ENCODE results near the gene PWP2. TPM values are rescaled to one million over a fixed set of nuclear protein-coding genes. Genes with fewer than 3 reads are reported as not detected.

Gene PWP2
- total and polyA plus RNA-seq, 4 donors, result 0.66 to 8.4 (median 2.7) TPM

DNA sequence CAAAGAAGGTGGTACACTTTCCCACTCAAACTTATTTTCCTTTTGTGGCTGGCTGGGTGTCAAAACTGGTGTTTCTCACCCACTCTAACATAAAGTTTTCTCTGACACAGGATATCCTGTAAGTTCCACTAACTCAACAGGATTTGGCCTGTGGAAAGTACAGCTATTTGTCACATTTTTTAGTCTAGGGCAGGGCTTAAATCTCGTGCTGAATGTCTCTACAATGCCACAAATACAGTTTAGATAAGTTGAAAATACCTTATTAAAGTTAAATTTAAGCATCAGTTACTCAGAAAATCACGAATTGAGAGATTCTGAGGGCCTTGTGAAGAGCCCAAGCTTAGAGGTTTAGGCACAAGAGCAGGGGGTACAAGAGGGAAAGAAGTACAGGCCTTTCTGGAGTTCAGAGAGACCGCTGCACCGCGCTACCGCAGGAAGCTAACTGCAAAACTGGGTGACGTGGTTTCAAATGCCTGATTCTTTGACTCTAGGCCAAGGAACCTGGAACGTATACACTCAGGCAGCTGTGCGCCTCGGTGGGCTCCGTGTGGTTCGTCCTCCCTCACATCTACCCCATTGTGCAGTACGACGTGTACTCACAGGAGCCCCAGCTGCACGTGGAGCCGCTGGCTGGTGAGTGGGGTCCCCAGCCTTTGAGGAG, 23.4 kb upstream of the PWP2 start:
- no peak for DNase-seq (ENCODE audit: low spot score)
- H3K9ac ChIP-seq (ENCODE audit: low read depth in 1 of 2, low read length in 2 of 2), result peak overlapping the region in 1 of 2 donors; percentile 39
- peak overlapping the region; percentile 34 to 56 for H3K27ac ChIP-seq (ENCODE audit: low read depth in 1 of 2, low read length in 2 of 2)
- no peaks in the 10 kb centered on the region for H3K27me3 ChIP-seq (ENCODE audit: control insufficient read depth in 4 of 4, insufficient read depth in 4 of 4, low read length in 3 of 4)
- no peaks in the 10 kb centered on the region for H3K9me3 ChIP-seq (ENCODE audit: control insufficient read depth in 4 of 4, low read length in 3 of 4)
- peaks cover 0 to 19% (median 3%) of the 10 kb centered on the region in 4 donors for H3K4me1 ChIP-seq (ENCODE audit: control insufficient read depth in 4 of 4, insufficient read depth in 4 of 4, low read length in 3 of 4)
- WGBS, result 72% methylated on average over 16 of the region's 16 CpGs
- TF ChIP-seq NR2F2 (IDR thresholded peaks at IDR 0.05), result peak; percentile 11
- TF ChIP-seq EGR1 (IDR thresholded peaks at IDR 0.05; ENCODE audit: low read depth in 2 of 2), result no peak
- peak; percentile 18 for TF ChIP-seq SP1 (IDR thresholded peaks at IDR 0.05)
- peaks cover 16 to 45% (median 30%) of the 10 kb centered on the region in 4 donors for H3K36me3 ChIP-seq (ENCODE audit: control insufficient read depth in 4 of 4, insufficient read depth in 3 of 4, low read depth in 1 of 4, low read length in 3 of 4)
- H3K4me3 ChIP-seq (ENCODE audit: low read depth in 1 of 3, low read length in 3 of 3), result no peak overlapping the region

GRCh38 chr21:44084496-44085241, 22.5 kb upstream of the PWP2 start:
- H3K4me3 ChIP-seq (ENCODE audit: low read depth in 1 of 3, low read length in 3 of 3), result no peak overlapping the region
- no peaks in the 10 kb centered on the region for H3K27me3 ChIP-seq (ENCODE audit: control insufficient read depth in 4 of 4, insufficient read depth in 4 of 4, low read length in 3 of 4)
- H3K27ac ChIP-seq (ENCODE audit: low read depth in 1 of 2, low read length in 2 of 2), result peak overlapping the region; percentile 34 to 56
- no peak for DNase-seq (ENCODE audit: low spot score)
- TF ChIP-seq HNF4A (conservative IDR thresholded peaks at IDR 0.05), result no peak
- no peak for TF ChIP-seq GABPA (IDR thresholded peaks at IDR 0.05 in 1 of 2, conservative IDR thresholded peaks at IDR 0.05 in 1 of 2)
- no peak for TF ChIP-seq JUND (IDR thresholded peaks at IDR 0.05)
- no peak for TF ChIP-seq RXRA (IDR thresholded peaks at IDR 0.05)
- TF ChIP-seq, protein P1, sequence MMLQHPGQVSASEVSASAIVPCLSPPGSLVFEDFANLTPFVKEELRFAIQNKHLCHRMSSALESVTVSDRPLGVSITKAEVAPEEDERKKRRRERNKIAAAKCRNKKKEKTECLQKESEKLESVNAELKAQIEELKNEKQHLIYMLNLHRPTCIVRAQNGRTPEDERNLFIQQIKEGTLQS (IDR thresholded peaks at IDR 0.05), result no peak
- no peak for TF ChIP-seq MAX (IDR thresholded peaks at IDR 0.05)
- no peak for TF ChIP-seq FOXA2 (IDR thresholded peaks at IDR 0.05)
- no peak for TF ChIP-seq ZBTB33 (IDR thresholded peaks at IDR 0.05)
- no peak for TF ChIP-seq NR2F2 (IDR thresholded peaks at IDR 0.05)
- no peak for TF ChIP-seq CTCF (IDR thresholded peaks at IDR 0.05; ENCODE audit: low read depth, low read length, missing input control)
- no peak for TF ChIP-seq SP1 (IDR thresholded peaks at IDR 0.05)
- no peak for TF ChIP-seq REST (IDR thresholded peaks at IDR 0.05)
- no peak for TF ChIP-seq FOXA1 (IDR thresholded peaks at IDR 0.05)
- H3K4me1 ChIP-seq (ENCODE audit: control insufficient read depth in 4 of 4, insufficient read depth in 4 of 4, low read length in 3 of 4), result peaks cover 1 to 28% (median 9%) of the 10 kb centered on the region in 4 donors
- H3K9me3 ChIP-seq (ENCODE audit: control insufficient read depth in 4 of 4, low read length in 3 of 4), result no peaks in the 10 kb centered on the region
- peaks cover 10 to 39% (median 27%) of the 10 kb centered on the region in 4 donors for H3K36me3 ChIP-seq (ENCODE audit: control insufficient read depth in 4 of 4, insufficient read depth in 3 of 4, low read depth in 1 of 4, low read length in 3 of 4)
- 80% methylated on average over 7 of the region's 7 CpGs for WGBS
- peak overlapping the region in 1 of 2 donors; percentile 39 for H3K9ac ChIP-seq (ENCODE audit: low read depth in 1 of 2, low read length in 2 of 2)

Data from liver (tissue), 9 donors.